ENCODE data around the gene ATAD3B. TPM values are rescaled to one million over a fixed set of nuclear protein-coding genes. Genes with fewer than 3 reads are reported as not detected.
"Not testable (repeated sequence)": the region's sequence is repeated elsewhere in the genome, so short reads cannot be mapped to it uniquely, and the experiment has no call there.

The ATAD3B gene
- total RNA-seq, 1 experiment from 2014 or later: 62.9 TPM

- ChIA-PET POLR2A (no interaction called here), CTCF (no interaction called here), RAD21 (ENCODE audit: low non-redundant PET in 1 of 2, low total read pairs in 2 of 2, uncharacterized antibody in 2 of 2, unreplicated experiment in 2 of 2) (no interaction called here)
- Histone ChIP-seq H3K27me3 (ENCODE audit: insufficient read depth, low read length) (no peaks in the 10 kb centered on the region), H3K9me3 (ENCODE audit: control insufficient read depth in 1 of 2, insufficient read depth in 1 of 2, low read depth in 1 of 2, low read length in 2 of 2) (no peaks in the 10 kb centered on the region), H3K4me2 (ENCODE audit: low read length) (no peak within 1 kb of the TSS), H3K79me2 (ENCODE audit: insufficient read depth, low read length) (no peaks in the 10 kb centered on the region), H4K20me1 (ENCODE audit: insufficient read depth) (no peaks in the 10 kb centered on the region), H2AFZ (ENCODE audit: low read depth, low read length, poor library complexity, severe bottlenecking) (no peak within 1 kb of the TSS), H3K9me2 (ENCODE audit: insufficient read depth) (no peaks in the 10 kb centered on the region), H3K9ac (ENCODE audit: low read length) (no peak within 1 kb of the TSS), H3K36me3 (ENCODE audit: control insufficient read depth in 1 of 2, insufficient read depth in 2 of 2, low read length in 2 of 2) (no peaks in the 10 kb centered on the region), H3K27ac (ENCODE audit: low read depth, low read length) (no peak within 1 kb of the TSS), H3K4me3 (replicated peaks in 1 of 2; ENCODE audit: low read depth in 1 of 2, low read length in 2 of 2) (no peak within 1 kb of the TSS), H3K4me1 (ENCODE audit: control insufficient read depth in 1 of 2, insufficient read depth in 2 of 2, low read length in 2 of 2) (no peaks in the 10 kb centered on the region)
- TF ChIP-seq MAX (IDR thresholded peaks at IDR 0.05): no peak
- no peak for TF ChIP-seq POLR2A (IDR thresholded peaks at IDR 0.05; ENCODE audit: borderline replicate concordance, extremely low read depth, insufficient read depth, insufficient read length)
- TF ChIP-seq CEBPB (IDR thresholded peaks at IDR 0.05; ENCODE audit: low read depth): no peak
- TF ChIP-seq CBX3 (IDR thresholded peaks at IDR 0.05; ENCODE audit: low read depth): no peak
- TF ChIP-seq YY1 (IDR thresholded peaks at IDR 0.05; ENCODE audit: extremely low read depth, insufficient replicate concordance, low read depth, low read length): no peak
- no peak for TF ChIP-seq FOSL1 (IDR thresholded peaks at IDR 0.05; ENCODE audit: low read depth)
- TF ChIP-seq REST (IDR thresholded peaks at IDR 0.05; ENCODE audit: low read depth): no peak
- TF ChIP-seq ZNF274 (IDR thresholded peaks at IDR 0.05; ENCODE audit: low read depth, low read length): no peak
- no peak for TF ChIP-seq SP1 (IDR thresholded peaks at IDR 0.05; ENCODE audit: low read depth)
- TF ChIP-seq RAD21 (IDR thresholded peaks at IDR 0.05; ENCODE audit: low read depth): no peak
- no peak for TF ChIP-seq POLR2AphosphoS5 (IDR thresholded peaks at IDR 0.05; ENCODE audit: low read depth, low read length)
- TF ChIP-seq EGR1 (IDR thresholded peaks at IDR 0.05; ENCODE audit: low read depth): no peak
- no peak for TF ChIP-seq TCF7L2 (IDR thresholded peaks at IDR 0.05; ENCODE audit: borderline replicate concordance, extremely low read depth, insufficient read depth, insufficient read length)
- TF ChIP-seq ATF3 (IDR thresholded peaks at IDR 0.05): no peak
- BruUV-seq (replicated peaks): no TSS peak
- ATAC-seq: no peak
- intact Hi-C loops (cut with micrococcal nuclease): no loop called here
- DNase-seq (ENCODE audit: low read depth, low spot score): no peak
Measured at GRCh38 chr1:1449099-1449739, 22.3 kb upstream of the ATAD3B start, which contains the start of gene ATAD3C. Gene ATAD3C, plus strand, starts transcription at chr1:1449689. Its CDS starts 995 bp downstream, at chr1:1450684.

- H3K4me3 ChIP-seq (replicated peaks in 1 of 2; ENCODE audit: low read depth in 1 of 2, low read length in 2 of 2); ATAC-seq; BruUV-seq (replicated peaks); H3K4me2 ChIP-seq (ENCODE audit: low read length); intact Hi-C loops (cut with micrococcal nuclease); H4K20me1 ChIP-seq (ENCODE audit: insufficient read depth); H3K9me3 ChIP-seq (ENCODE audit: control insufficient read depth in 1 of 2, insufficient read depth in 1 of 2, low read depth in 1 of 2, low read length in 2 of 2); H3K79me2 ChIP-seq (ENCODE audit: insufficient read depth, low read length); H3K4me1 ChIP-seq (ENCODE audit: control insufficient read depth in 1 of 2, insufficient read depth in 2 of 2, low read length in 2 of 2); POLR2A ChIA-PET; H2AFZ ChIP-seq (ENCODE audit: low read depth, low read length, poor library complexity, severe bottlenecking); H3K36me3 ChIP-seq (ENCODE audit: control insufficient read depth in 1 of 2, insufficient read depth in 2 of 2, low read length in 2 of 2); H3K27ac ChIP-seq (ENCODE audit: low read depth, low read length); H3K9me2 ChIP-seq (ENCODE audit: insufficient read depth); H3K9ac ChIP-seq (ENCODE audit: low read length); RAD21 ChIA-PET (ENCODE audit: low non-redundant PET in 1 of 2, low total read pairs in 2 of 2, uncharacterized antibody in 2 of 2, unreplicated experiment in 2 of 2); H3K27me3 ChIP-seq (ENCODE audit: insufficient read depth, low read length); CTCF ChIA-PET; DNase-seq (ENCODE audit: low read depth, low spot score): not testable (repeated sequence)
Measured at GRCh38 chr1:1450616-1451015, 20.9 kb upstream of the ATAD3B start.
